K562 (cell line): Measurements from ENCODE around the gene TENM3. TPM values are rescaled to one million over a fixed set of nuclear protein-coding genes. Genes with fewer than 3 reads are reported as not detected.

Experiments used
- ATAC-seq: fragments of 200-7000 bp; cut with Tn5 transposase; 3 replicates; pipeline ENCODE4 v1.9.1; 2020; ENCODE audit warnings: moderate library complexity
- BruUV-seq: library from RNA; stranded (reverse); fragments of 400-500 nt; replicated peaks from 2 replicates; lab custom pipeline; 2021; lab: Mats Ljungman, UMichigan
- CTCF ChIA-PET: fragments of 300-600 bp; formaldehyde crosslinking; extraction: SDS; loops from one replicate; lab custom pipeline; 2021; ENCODE audit warnings: low intra/inter-chr PET ratio; lab: Yijun Ruan, JAX
- POLR2A ChIA-PET: fragments of 300-600, 350-650 bp; sonication (Branson Sonifier 250); formaldehyde crosslinking; extraction: SDS; loops from one replicate; lab custom pipeline; 2021; ENCODE audit warnings: antibody characterized with exemption, inconsistent platforms; lab: Yijun Ruan, JAX
- DNase-seq, 4 experiments: peaks; one replicate each; pipeline versions ENCODE4 v3.0.0 to v3.0.0-alpha.2; 2011 to 2018; ENCODE audit warnings: low spot score in 3 of 4, mixed read lengths in 3 of 4; ENCODE audit errors: extremely low read depth in 1 of 4
- FAIRE-seq: peaks from 2 replicates; lab custom pipeline; 2011; peaks lifted over from hg19 to GRCh38; lab: Jason Lieb, UNC
- H2AFZ ChIP-seq: 2 replicates; pipeline ENCODE4 v1.6.0; 2011; ENCODE audit warnings: low read depth, low read length, control low read depth, inconsistent platforms
- H3K27ac ChIP-seq: fragments of 200-600 bp; 3 replicates; pipeline ENCODE4 v1.8.0; 2011; ENCODE audit warnings: low read depth, mild to moderate bottlenecking, control low read depth, inconsistent platforms, low read length, moderate library complexity, mixed read lengths; ENCODE audit errors: extremely low read depth
- H3K27me3 ChIP-seq, 2 experiments: fragments of 300-600 bp in 1 of 2; 2 replicates in 1 of 2; 3 replicates in 1 of 2; pipeline versions ENCODE4 v1.6.0 to v1.8.0; 2011; ENCODE audit warnings: inconsistent platforms in 2 of 2, low read length in 2 of 2, mild to moderate bottlenecking in 1 of 2, mixed read lengths in 1 of 2, moderate library complexity in 1 of 2; ENCODE audit not compliant: control insufficient read depth in 2 of 2, insufficient read depth in 2 of 2
- H3K36me3 ChIP-seq: fragments of 300-600 bp; 3 replicates; pipeline ENCODE4 v1.8.0; 2011; ENCODE audit warnings: mild to moderate bottlenecking, low read length, inconsistent platforms; ENCODE audit not compliant: control insufficient read depth, insufficient read depth
- H3K4me1 ChIP-seq, 2 experiments: fragments of 200-600 bp in 1 of 2; replicated peaks in 1 of 2; 2 replicates in 1 of 2; 3 replicates in 1 of 2; pipeline versions ENCODE4 v1.5.1 to v1.8.0; 2011; ENCODE audit warnings: inconsistent platforms in 2 of 2, low read length in 2 of 2, mild to moderate bottlenecking in 1 of 2, mixed read lengths in 1 of 2, moderate library complexity in 1 of 2; ENCODE audit not compliant: control insufficient read depth in 2 of 2, insufficient read depth in 2 of 2
- H3K4me2 ChIP-seq: 2 replicates; pipeline ENCODE4 v1.6.1; 2011; ENCODE audit warnings: low read length, control low read depth, inconsistent platforms, mixed read lengths; ENCODE audit not compliant: insufficient read depth
- H3K4me3 ChIP-seq: fragments of 200-600 bp; sonication (generic), shearing (Covaris generic); 2 replicates; pipeline ENCODE4 v1.5.1; 2016; ENCODE audit warnings: control low read depth, inconsistent platforms
- H3K79me2 ChIP-seq: fragments of 200-600 bp; 3 replicates; pipeline ENCODE4 v1.8.0; 2011; ENCODE audit warnings: low read length, inconsistent platforms; ENCODE audit not compliant: control insufficient read depth, insufficient read depth
- H3K9ac ChIP-seq, 2 experiments: 2 replicates each; pipeline versions ENCODE4 v1.6.0 to v1.6.1; 2011; ENCODE audit warnings: low read depth in 2 of 2, low read length in 2 of 2, control low read depth in 1 of 2, inconsistent platforms in 1 of 2, mild to moderate bottlenecking in 1 of 2, mixed read lengths in 1 of 2; ENCODE audit not compliant: insufficient read depth in 1 of 2
- H3K9me1 ChIP-seq: one replicate; pipeline ENCODE4 v1.6.0; 2011; ENCODE audit warnings: inconsistent platforms, mild to moderate bottlenecking, low read length, moderate library complexity; ENCODE audit not compliant: control insufficient read depth, insufficient read depth
- H3K9me3 ChIP-seq: replicated peaks from 2 replicates; pipeline ENCODE4 v1.5.1; 2011; ENCODE audit warnings: low read depth, low read length, inconsistent platforms; ENCODE audit not compliant: control insufficient read depth, insufficient read depth
- H4K20me1 ChIP-seq: replicated peaks from 2 replicates; pipeline ENCODE4 v1.6.1; 2011; ENCODE audit warnings: low read length, inconsistent platforms, mixed read lengths; ENCODE audit not compliant: control insufficient read depth, insufficient read depth
- CSDE1 ChIP-seq, 2 experiments: fragments of 450-650 bp; IDR thresholded peaks; 2 replicates each; pipeline ENCODE4 v1.6.1; 2016; ENCODE audit warnings: mild to moderate bottlenecking in 1 of 2
- DLX4 ChIP-seq: fragments of 250-450 bp; sonication (Bioruptor Pico); IDR thresholded peaks from 2 replicates; pipeline ENCODE4 v1.6.1; 2021; ENCODE audit warnings: mild to moderate bottlenecking
- ILK ChIP-seq: fragments of 450-650 bp; IDR thresholded peaks from 2 replicates; pipeline ENCODE4 v1.6.1; 2016; ENCODE audit warnings: missing genetic modification characterization, low read depth, mild to moderate bottlenecking, missing compliant biosample characterization, moderate library complexity, borderline replicate concordance
- MIER1 ChIP-seq: fragments of 450-650 bp; IDR thresholded peaks from 2 replicates; pipeline ENCODE4 v1.6.1; 2016; ENCODE audit warnings: antibody characterized with exemption, mild to moderate bottlenecking, low read depth
- NBN ChIP-seq: fragments of 450-650 bp; IDR thresholded peaks from 2 replicates; pipeline ENCODE4 v1.6.1; 2016; ENCODE audit warnings: low read depth, mild to moderate bottlenecking
- SETDB1 ChIP-seq: IDR thresholded peaks from one replicate; pipeline ENCODE4 v1.6.1; 2012; ENCODE audit warnings: low read length, control low read depth, inconsistent platforms
- SMAD3 ChIP-seq: fragments of 450-650 bp; formaldehyde crosslinking; conservative IDR thresholded peaks from 2 replicates; pipeline ENCODE4 v1.4.0; 2020; ENCODE audit warnings: mild to moderate bottlenecking
- ZNF354B ChIP-seq: fragments of 250-450 bp; sonication (Bioruptor Pico); IDR thresholded peaks from 2 replicates; pipeline ENCODE4 v1.4.0; 2020
- ZNF398 ChIP-seq: fragments of 250-450 bp; sonication (Bioruptor Pico); IDR thresholded peaks from 2 replicates; pipeline ENCODE4 v1.8.0; 2021; ENCODE audit warnings: moderate library complexity, mild to moderate bottlenecking, inconsistent platforms
- ZNF41 ChIP-seq: fragments of 250-450 bp; sonication (Bioruptor Pico); conservative IDR thresholded peaks from 2 replicates; pipeline ENCODE4 v1.4.0; 2020; ENCODE audit warnings: mild to moderate bottlenecking
- WGBS: fragments of 100-300 bp; shearing (Covaris generic); methylation state at CpG from one replicate; pipeline ENCODE4 v1.1.6; 2016; ENCODE audit warnings: low coverage, mixed read lengths; ENCODE audit not compliant: insufficient coverage; ENCODE audit errors: missing lambda C conversion rate; 5-methylcytosine and 5-hydroxymethylcytosine counted together
- in situ Hi-C: fragments of 300-500 bp; cut with MboI; formaldehyde crosslinking; loops from 4 replicates; pipeline ENCODE4 v1.15.0; 2018; ENCODE audit warnings: inconsistent platforms, mixed read lengths
- intact Hi-C: fragments of 100-400 bp; cut with micrococcal nuclease; formaldehyde crosslinking; loops from 2 replicates; pipeline ENCODE4 v1.14.2; 2022
- polyA plus RNA-seq, 8 experiments: library from polyadenylated mRNA; depleted of rRNA in 4 of 8; stranded (reverse) in 5 of 8; unstranded in 3 of 8; fragments of >200 nt; fragmentation: Nextera tagmentation in 2 of 8; fragmentation: Illumina TruSeq in 1 of 8; extraction: Ambion mirVana in 2 of 8; extraction: Trizol in 1 of 8; gene quantifications; 2 replicates each; pipeline versions ENCODE4 v1.2.1 to v1.2.3, GENCODE V29; 2011 to 2014; ENCODE audit warnings: inconsistent platforms in 1 of 8, missing spikeins in 1 of 8
- total RNA-seq, 7 experiments: library from RNA; depleted of rRNA in 6 of 7; stranded (reverse); fragments of >200 nt in 6 of 7; fragmentation: Illumina TruSeq in 2 of 7; extraction: Trizol in 2 of 7; gene quantifications; 2 replicates each; pipeline versions ENCODE4 v1.2.1 to v1.2.3, GENCODE V29; 2011 to 2021; ENCODE audit warnings: low replicate concordance in 1 of 7

The TENM3 gene
- total and polyA plus RNA-seq, 9 of the 15 experiments (the other 6 are each of a cell fraction or from before 2014, with no cell fraction given) = 0.01 to 0.02 TPM; not detected in 7

GRCh38 chr4:182208526-182209050 is 34.6 kb upstream of the TENM3 start (continued):
- TF ChIP-seq ZNF41 (CRISPR knock-in tag) (no peak), ZNF354B (CRISPR knock-in tag) (no peak), SETDB1 (no peak)

GRCh38 chr4:182212211-182212761 is 30.9 kb upstream of the TENM3 start:
- DNase-seq = no peak
- ChIA-PET POLR2A (no interaction called here), CTCF (no interaction called here)
- FAIRE-seq = no peak
- intact Hi-C loops (no loop called here), in situ Hi-C loops (no loop called here)
- Histone ChIP-seq H3K4me3 (no peak overlapping the region), H3K36me3 (no peaks in the 10 kb centered on the region), H3K9ac (no peak overlapping the region), H3K9me3 (no peaks in the 10 kb centered on the region), H3K4me2 (no peak overlapping the region), H3K27ac (no peak overlapping the region), H4K20me1 (no peaks in the 10 kb centered on the region), H3K27me3 (peaks cover 2 to 15% of the 10 kb centered on the region in 2 experiments; a peak in 2 of 5 replicates), H2AFZ (no peak overlapping the region), H3K4me1 (no peaks in the 10 kb centered on the region), H3K9me1 (no peaks in the 10 kb centered on the region), H3K79me2 (no peaks in the 10 kb centered on the region)
- 2% methylated on average over 11 of the region's 11 CpGs for WGBS
- TF ChIP-seq ILK = no peak
- no peak for TF ChIP-seq CSDE1 (IDR thresholded peaks at IDR 0.05)
- TF ChIP-seq ZNF398 (CRISPR knock-in tag) = no peak
- TF ChIP-seq SMAD3 (CRISPR knock-in tag) = no peak
- no peak for TF ChIP-seq MIER1
- TF ChIP-seq NBN = no peak
- no peak for TF ChIP-seq DLX4 (CRISPR knock-in tag)
- no peak for ATAC-seq
- BruUV-seq = no TSS peak
